Stimulated activated CD8-positive, alpha-beta memory T cell treated with anti-CD3 and anti-CD28 coated beads, Interleukin-12 subunit alpha, Interleukin-12 subunit beta, amount 100 ng/mL, for 1 hour (primary cell): ENCODE data around the gene LCN10.

Source experiments
- DNase-seq: peaks from one replicate; pipeline ENCODE4 v3.0.0-alpha.2; 2020; ENCODE audit warnings: low read depth

LCN10 gene

DNA sequence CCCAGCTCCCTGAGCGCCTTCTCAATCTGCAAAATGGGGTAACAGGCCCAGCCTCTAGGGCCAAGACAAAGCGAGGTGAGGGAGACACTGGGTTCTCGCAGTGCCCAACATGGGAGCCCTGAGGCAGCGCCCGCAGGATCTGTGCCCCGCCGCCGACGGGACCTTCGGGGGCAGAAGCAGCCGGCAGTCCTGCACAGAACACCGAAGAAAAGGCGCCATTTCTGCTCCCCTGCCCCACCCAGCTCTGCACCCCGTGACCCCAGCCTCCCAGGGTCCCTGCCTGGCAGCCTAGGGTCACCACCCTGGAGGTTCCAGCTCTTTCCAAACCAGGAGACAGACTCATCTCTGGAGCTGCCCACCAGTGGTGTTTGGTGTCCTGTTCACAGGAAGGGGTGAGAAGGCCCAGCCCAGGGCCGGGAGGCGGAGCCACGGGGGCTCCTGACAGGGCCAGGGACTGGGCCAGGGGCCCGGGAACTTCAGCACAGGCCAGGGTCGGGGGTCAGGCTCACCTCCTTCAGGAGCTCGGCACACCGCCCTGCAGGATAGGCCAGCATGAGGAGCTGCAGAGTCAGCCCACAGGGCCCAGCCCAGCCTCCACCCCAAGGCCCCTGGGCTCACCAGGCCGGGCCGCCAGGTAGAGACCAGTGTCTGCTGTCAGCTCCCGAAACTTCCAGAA is 12.0 kb upstream of the LCN10 start:
- no peak for DNase-seq

GRCh38 chr9:136754059-136754572 is 11.4 kb upstream of the LCN10 start:
- no peak for DNase-seq

- no peak for DNase-seq
Observed at GRCh38 chr9:136753371-136754058, 10.8 kb upstream of the LCN10 start.

- DNase-seq = no peak
Observed at GRCh38 chr9:136751814-136752213, 9.1 kb upstream of the LCN10 start.

DNA sequence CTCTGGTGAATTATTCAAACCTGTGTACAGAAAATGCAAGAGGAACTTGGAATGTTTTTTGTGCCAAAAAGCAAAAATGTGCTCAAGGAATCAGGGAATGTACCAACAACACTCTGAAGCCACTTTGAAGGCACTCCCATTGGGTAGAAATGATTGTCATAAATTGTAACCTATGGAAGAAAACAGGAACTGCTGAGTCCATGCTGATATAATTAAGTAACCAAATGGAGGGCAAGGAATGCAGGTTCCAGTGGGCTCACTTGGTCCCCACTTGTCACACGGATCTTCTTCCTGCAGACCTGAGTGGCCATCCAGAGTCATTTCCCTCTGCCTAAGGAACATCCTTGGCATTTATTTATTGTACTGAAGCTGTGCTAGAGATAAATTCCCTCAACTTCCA is 8.5 kb upstream of the LCN10 start:
- DNase-seq = no peak

- no peak for DNase-seq
Observed at GRCh38 chr9:136750526-136750925, 7.8 kb upstream of the LCN10 start.

DNA sequence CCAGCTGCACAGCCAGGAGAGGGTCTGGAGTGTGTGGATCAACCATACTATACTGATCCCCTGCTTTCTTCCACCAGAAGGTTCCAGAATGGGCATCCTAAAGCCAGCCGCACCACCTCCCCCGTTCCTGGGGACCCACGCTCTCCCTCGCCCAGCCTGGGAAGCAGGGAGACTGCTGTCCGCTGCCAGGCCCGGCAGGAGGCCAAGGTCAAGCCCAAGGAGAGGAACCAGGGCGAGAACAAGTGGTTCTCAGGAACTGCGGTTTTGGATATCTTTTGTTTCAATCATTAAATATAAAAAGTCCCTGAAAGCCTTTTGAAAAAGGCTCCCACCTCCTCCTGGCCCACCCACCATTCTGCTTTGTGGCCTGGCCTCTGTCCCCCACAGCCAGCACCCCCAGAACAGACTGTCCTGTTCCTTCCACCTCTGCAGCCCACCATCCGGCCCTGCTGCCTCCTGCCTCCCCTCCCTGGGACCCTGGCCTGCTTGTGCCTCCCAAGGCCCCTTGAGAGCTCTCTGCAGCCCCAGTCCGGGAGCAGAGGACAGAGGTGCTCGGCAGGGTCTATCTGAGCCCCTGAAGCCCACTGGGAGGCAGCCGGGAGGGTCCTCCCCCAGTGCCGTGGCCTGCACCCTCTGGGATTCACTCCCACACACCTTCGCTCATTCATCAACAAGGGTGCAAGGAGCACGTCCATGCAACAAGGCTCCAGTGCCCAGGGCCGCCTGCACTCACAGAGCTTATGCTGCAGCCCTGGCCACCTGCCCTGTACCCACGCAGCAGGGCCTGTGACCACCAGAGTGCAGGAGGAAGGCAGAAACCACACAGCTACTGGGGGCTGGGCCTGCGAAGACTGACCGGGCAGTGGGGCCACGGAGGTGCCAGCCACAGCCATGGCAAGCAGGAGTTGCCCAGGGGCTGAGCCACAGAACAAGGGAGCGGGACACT is 6.2 kb upstream of the LCN10 start:
- no peak for DNase-seq

- DNase-seq = no peak
Observed at GRCh38 chr9:136748201-136748600, 5.5 kb upstream of the LCN10 start, which contains the start of gene LCN6. Gene LCN6 (minus strand): TSS chr9:136748525. CDS start chr9:136748483, 42 bp downstream.

GRCh38 chr9:136747161-136748060 is 4.7 kb upstream of the LCN10 start:
- DNase-seq = no peak

- no peak for DNase-seq
Observed at GRCh38 chr9:136746621-136747020, 3.9 kb upstream of the LCN10 start.

- DNase-seq = no peak
Observed at GRCh38 chr9:136746155-136746490, 3.4 kb upstream of the LCN10 start.

- DNase-seq = no peak
Observed at GRCh38 chr9:136745389-136746154, 2.8 kb upstream of the LCN10 start.

GRCh38 chr9:136744773-136745172 is 2.0 kb upstream of the LCN10 start:
- no peak for DNase-seq

DNA sequence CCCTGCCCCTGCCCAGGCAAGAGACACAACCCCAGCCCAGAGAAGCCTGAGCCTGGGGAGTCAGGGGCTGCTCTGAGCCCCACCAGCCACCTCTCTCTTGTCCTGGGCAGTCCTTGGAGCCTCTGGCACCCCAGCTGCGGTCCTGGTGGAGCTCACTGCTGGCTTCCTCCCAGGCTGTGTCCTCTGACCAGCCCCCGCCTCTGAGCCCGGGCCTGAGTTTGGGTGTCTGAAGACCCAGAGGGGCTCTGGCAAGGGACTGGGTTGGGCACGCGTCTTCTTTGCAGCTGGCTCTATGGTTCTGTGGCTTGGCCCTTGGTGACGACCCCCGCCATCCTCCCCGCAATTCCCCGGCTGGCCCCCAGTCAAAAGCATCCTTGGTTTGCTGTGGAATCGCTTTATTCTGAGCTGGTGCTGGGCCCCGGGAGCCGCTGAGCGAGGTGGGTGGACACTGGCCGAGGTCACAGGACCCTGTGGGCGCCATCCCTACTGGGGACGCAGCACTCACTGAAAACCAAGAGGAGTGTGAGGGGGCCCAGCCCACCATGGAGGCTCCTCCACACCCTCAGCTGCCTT is 985 bp upstream of the LCN10 start:
- DNase-seq = no peak

DNA sequence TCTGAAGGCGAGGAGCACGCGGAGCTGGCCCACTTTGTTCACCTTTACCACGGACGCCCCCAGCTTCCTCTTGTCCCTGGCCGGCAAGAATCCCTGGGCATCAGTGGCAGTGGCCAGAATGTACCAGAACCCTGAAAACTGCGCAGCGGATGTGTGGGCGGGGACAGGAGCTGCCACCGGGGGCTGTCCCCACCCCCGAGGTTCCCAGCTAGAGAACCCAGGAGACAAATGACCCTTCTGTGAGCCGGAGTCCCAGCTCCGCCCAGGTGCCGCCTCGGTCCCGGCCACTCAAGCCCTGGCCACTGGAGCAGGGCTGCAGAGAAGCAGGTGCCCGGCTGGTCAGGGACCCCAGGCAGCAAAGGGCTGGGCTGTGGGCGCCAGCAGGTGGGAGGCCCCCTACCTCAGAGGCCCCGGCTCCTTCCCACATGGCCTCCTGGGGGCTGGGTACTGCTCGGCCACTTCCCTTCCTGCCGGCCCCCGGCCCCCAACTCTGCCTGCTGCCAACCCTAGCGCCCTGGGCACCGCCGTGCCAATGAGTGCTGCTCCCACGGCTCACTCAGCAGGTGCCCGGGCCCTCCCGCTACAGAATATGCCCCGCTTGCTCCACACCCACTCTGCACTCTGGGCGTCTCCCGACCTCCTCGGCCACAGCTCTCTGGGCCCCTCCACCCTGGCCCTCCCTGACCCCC is 713 bp downstream of the LCN10 start:
- DNase-seq = no peak

GRCh38 chr9:136740971-136741882 is 1.5 kb downstream of the LCN10 start:
- DNase-seq = no peak

GRCh38 chr9:136740491-136740890 is 2.2 kb downstream of the LCN10 start:
- DNase-seq = no peak

- no peak for DNase-seq
Observed at GRCh38 chr9:136740069-136740468, 2.7 kb downstream of the LCN10 start.

DNA sequence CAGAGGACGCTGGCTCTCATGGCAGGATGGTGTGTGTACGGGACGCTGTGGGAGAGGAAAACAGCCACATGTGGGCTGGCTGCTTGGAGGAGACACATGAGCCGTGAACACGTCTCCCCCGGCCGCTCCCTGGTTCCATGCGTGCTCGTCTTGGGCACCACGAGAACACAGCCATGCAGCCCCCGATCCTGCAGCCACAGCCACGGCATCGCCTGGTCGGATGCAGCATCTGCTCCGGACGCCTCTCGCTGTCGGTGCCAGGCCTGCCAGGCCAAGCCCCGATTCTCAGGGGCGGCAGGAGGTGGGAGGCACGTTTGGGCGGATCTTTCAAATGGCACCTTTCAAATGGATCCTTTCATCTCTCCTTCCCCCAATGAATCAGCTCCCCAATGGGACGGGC is 3.2 kb downstream of the LCN10 start:
- DNase-seq = no peak
